ENCODE results near the gene SHISA5.
A peak's percentile ranks its signal among the peaks of the same experiment; 100 is the strongest.
"Not testable (repeated sequence)": the region's sequence is repeated elsewhere in the genome, so short reads cannot be mapped to it uniquely, and the experiment has no call there.

The SHISA5 gene

GRCh38 chr3:48477959-48478520 is 25.9 kb downstream of the SHISA5 start:
- DNase-seq (ENCODE audit: low read depth, low spot score) = no peak

DNA sequence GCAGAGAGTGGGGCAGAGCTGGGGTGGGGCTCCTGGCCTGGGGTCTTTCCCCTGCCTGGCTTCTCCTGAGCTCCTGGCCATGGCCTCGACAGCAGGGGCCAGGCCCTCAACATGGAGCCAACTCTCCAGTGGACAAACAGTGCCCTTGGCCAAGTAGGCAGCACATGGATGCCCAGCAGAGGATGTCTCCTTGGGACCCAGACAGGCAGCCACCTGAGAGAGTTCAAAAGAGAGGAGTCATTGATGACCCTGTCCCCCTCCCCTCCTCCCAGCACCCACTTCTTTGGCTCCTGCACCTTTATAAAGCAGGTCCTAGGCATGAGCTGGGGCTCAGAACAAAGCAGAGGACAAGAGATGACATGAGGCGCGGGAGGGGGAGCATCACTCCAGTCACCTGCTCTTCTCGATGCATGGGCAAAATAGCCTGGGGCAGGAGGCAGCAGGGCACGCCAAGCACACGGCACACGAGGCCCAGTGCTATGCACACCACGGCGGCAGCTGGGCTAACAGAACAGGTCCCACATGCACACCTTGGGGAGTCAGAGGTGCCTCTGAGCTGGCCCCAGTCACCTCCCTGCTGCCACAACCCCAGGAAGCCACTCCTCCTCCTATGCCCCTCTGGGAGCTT is 27.4 kb downstream of the SHISA5 start:
- no peak for DNase-seq (ENCODE audit: low read depth, low spot score)

DNA sequence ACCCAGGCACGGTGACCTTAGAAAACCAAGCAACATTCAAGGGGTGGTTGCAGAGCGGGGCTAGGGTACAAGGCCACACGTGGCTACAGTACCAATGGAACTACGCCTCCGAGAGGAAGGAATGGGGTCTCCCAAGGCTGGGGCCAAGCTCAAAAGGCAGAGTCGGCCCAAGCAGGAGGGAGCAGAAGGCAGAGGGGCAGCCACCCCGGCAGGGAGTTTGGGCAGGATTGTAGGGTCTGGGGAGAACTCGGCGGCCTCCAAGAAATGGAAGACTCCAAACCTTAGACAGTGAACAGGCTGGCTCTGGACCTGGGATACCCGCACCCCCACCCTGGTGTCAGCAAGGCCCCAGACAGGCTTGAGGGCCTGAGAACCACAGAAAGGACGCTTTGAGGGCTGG is 28.8 kb downstream of the SHISA5 start:
- DNase-seq (ENCODE audit: low read depth, low spot score) = no peak

GRCh38 chr3:48474619-48475018 is 29.4 kb downstream of the SHISA5 start:
- peak; percentile 100 for DNase-seq (ENCODE audit: low read depth, low spot score)

- not testable (repeated sequence) for DNase-seq (ENCODE audit: low read depth, low spot score)
These were observed 29.9 kb downstream of the SHISA5 start for GRCh38 chr3:48474031-48474430.

DNA sequence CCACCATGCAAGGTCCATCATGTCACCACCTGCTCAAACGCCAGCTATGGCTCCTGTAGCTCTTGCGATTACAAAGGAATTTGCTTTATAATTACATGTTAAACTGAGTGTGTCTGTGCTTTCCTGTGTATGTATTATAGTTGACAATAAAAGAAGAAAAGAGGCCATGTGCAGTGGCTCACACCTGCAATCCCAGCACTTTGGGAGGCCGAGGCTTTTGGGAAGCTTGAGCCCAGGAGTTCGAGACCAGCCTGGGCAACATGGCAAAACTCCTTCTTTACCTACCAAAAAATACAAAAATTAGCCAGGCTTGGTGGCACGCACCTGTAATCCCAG is 30.4 kb downstream of the SHISA5 start:
- no peak for DNase-seq (ENCODE audit: low read depth, low spot score)

DNA sequence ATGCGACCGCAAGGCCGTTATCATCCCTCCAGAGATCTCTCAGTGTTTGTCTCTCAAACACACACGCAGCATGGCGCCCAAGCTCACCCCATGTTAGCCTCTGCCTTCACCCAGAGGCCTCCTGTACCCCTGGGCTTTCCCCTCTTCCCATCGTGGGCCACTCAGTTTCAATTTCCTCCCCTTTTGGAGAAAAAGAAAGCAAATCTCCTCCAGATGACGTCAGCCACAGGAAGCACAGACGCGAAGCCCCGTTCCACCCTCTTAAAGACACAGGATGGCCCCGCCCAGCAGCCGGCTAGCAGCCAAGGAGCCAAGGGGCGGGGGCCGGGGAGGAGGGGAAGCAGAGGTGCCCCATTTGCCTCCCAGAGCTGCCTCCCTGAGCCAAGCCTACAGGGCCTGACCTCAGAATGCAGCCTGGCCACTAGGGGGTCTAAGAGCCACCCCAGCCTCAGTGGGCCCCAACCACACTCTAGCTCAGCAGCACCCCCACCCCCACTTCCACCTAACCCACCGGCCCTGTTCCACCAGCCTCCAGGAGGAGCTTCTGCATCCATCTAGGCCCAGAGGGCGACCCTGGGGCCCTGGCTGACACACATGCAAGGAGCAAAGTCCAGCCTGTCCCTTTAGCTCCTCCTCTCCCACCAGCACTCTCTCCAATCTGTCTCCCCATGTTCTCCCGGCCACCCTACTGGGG is 30.9 kb downstream of the SHISA5 start:
- DNase-seq (ENCODE audit: low read depth, low spot score) = peak; percentile 86

- no peak for DNase-seq (ENCODE audit: low read depth, low spot score)
These were observed 31.4 kb downstream of the SHISA5 start for GRCh38 chr3:48472673-48472922.

- DNase-seq (ENCODE audit: low read depth, low spot score) = no peak
These were observed 33.7 kb downstream of the SHISA5 start for GRCh38 chr3:48470286-48470685.

DNA sequence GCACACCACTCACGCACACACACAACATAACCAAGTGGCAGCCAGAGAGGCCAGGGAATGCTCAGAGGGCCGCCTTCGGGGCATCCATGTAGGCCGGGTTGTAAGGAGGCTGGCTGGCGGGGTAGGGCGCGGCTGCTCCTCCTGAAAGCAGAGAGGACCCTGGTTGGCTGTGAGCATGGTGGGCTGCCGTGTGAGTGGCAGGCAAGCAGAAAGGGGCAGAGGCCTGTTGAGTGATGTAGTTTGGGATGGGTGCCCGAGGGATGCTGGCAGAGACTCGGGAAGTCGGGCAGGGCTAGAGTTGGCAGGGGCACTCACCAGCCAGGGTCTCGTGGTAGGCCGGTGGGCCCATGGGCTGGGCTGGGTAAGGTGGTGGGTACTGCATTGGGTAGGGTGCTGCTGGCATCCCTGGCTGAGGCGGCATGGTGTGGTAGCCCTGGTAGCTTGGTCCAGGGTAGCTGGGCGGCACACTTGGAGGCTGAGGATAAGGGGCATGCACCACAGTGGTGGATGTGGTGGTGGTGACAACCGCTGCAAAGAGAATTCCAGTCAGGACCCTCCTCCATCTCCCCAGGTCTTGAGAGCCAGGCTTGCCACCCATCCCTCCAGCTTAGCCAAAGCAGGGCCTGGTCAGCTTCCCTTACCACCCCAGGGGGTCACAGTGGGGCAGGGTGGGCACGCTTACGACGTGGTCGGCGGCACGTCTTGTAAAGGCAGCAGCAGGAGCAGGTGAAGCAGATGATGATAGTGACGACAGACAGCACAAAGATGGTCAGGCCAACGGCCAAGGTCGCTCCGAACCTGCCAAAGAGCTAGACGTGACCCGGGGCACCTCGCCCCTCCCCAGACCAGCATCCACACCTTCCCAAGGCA is 34.7 kb downstream of the SHISA5 start:
- no peak for DNase-seq (ENCODE audit: low read depth, low spot score)

DNA sequence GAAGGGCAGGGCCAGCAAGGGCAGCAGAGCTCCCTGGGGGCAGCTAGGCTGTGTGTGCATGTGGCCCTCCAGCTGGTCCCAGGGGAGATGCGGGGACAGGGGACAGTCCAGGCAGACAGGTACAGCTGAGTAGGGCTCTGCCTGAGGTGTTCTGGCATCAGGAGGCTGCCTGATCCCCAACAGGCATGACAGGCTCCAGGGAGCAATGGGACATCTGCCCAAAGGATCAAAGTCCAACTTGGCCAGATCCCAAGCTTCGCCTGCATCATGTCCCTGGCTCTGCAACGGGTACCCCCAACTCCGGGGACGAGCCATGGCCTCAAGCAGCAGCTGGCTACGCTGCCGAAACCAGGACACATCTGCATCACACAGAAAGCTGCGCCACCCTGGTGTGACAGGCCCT is 35.6 kb downstream of the SHISA5 start:
- no peak for DNase-seq (ENCODE audit: low read depth, low spot score)

DNA sequence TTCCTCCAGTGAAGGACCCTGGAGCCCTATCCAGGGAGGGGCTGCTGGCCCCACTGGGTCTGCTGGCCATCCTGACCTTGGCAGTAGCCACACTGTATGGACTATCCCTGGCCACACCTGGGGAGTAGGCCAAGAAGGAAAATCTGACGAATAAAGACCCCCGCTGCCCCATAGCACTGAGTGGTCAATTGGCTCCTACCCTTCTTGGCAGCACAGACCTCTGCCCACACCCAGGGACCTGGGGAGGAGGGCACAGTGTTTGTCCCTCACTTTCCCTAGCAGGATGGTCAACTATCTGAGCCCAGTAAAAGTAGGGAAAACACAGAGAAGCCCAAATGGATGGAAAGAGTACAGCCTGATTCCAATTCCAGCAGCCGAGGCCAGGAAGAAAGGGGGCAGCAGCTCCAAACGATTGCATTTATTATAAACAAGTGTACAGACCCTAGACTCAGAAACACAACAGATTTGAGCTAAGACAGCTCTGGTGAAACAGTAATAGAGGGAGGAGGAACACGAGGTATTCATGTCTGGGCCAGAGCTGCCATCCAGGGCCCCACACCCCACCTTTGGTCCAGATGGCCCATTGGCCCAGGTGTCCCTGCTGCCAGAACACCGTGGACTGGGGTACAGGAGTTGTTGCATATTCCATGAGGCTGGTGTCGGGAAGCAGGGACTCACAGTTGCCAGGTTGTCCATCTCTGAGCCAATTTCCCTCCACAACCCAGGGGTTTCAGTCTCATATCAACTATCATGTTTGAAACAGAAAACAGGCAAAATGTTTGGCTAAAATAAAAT is 36.3 kb downstream of the SHISA5 start:
- no peak for DNase-seq (ENCODE audit: low read depth, low spot score)

- DNase-seq (ENCODE audit: low read depth, low spot score) = no peak
These were observed 36.9 kb downstream of the SHISA5 start for GRCh38 chr3:48467110-48467454.

GRCh38 chr3:48466386-48467109 is 37.4 kb downstream of the SHISA5 start:
- DNase-seq (ENCODE audit: low read depth, low spot score) = no peak

DNA sequence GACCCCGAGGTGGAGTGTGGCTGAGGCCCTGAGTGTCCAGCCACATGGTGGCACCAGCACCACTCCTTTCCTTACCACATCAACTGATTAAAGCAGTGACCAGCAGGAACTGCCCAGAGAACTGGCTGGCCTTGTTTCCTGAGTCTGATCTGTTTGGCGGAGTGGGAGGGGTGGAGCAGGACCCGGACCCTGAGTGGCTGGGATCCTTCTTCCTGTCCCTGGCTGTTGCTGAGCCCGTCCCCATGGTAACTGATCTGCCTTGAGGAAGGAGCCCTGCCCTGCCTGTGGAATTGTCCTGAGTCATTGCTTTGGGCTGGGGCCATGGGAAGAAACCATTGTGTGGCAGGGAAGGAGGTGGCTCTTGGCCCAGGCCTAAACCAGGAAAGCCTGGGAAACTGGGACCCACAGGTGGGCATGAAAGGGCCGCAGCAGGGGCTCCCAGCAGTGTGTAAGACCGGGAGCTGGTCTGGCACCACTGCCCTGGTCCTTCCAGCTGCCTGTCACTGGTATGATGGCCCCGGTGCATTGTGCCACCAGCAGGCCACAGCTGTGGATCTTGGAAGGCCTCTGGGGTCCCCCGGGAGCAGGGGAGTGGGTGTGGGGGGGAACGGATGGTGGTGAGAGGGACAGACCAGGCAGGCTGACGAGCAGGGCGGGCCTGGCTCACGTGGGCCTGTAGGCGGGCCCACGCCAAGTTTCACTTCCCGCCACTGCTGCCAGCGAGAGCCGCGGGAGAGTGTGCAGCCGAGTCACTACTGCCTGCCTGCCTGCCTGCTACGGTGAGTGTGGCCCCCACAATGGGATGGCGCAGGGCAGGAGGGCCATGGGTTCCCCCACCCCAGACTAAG is 38.2 kb downstream of the SHISA5 start:
- peak; percentile 97 for DNase-seq (ENCODE audit: low read depth, low spot score)

DNA sequence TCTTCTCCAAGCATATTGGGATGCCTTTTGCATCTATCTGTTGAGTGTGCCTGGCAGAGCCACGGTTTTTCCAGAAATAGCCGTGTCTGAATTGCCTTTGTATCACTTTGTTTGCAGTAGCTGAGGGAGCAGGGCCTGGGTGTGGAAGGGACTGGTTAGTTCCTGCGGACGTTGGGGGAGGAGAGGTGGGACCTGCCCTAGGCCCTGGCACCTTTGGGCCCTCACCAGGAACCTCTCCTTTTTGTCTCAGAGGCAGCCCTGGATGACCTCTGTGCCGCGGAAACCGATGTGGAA is 38.8 kb downstream of the SHISA5 start:
- no peak for DNase-seq (ENCODE audit: low read depth, low spot score)

GRCh38 chr3:48464713-48465221 is 39.2 kb downstream of the SHISA5 start:
- DNase-seq (ENCODE audit: low read depth, low spot score) = no peak

DNA sequence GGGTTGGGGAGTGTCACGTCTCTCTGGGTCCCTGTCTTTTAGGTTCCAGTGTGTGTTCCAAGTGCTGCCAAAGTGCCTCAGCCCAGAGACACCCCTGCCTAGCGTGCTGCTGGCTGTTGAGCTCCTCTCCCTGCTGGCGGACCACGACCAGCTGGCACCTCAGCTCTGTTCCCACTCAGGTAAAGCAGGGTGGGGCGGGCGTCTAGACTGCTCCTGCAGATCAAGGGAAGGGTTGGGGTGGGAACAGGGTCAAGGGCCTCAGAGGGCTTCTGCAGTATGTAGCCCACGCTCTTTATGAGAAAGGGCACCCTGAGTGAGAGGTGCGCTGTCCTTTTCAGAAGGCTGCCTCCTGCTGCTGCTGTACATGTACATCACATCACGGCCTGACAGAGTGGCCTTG is 40.3 kb downstream of the SHISA5 start:
- DNase-seq (ENCODE audit: low read depth, low spot score) = no peak

DNA sequence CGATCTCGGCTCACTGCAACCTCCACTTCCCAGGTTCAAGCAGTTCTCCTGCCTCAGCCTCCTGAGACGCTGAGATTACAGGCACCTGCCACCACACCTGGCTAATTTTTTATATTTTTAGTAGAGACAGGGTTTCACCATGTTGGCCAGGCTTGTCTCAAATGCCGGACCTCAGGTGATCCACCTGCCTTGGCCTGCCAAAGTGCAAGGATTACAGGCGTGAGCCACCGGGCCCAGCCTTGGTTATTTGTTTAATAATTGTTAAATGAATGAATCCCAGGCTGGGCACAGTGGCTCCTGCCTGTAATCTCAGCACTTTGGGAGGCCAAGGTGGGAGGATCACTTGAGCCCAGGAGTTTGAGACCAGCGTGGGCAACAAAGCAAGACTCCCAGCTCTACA is 42.2 kb downstream of the SHISA5 start:
- not testable (repeated sequence) for DNase-seq (ENCODE audit: low read depth, low spot score)

DNA sequence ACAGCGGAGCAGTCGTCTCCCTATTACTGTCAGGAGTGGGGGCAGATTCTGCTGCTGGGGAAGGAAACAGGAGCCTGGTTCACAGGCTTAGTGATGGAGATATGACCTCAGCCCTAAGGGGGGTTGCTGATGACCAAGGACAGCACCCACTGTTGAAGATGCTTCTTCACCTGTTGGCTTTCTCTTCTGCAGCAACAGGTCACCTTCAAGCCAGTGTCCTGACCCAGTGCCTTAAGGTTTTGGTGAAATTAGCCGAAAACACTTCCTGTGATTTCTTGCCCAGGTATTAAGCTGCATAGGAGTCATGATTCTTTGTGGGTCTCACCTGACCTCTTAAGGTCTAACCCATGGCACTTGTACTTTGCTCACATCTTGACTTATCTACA is 43.5 kb downstream of the SHISA5 start:
- DNase-seq (ENCODE audit: low read depth, low spot score) = no peak

Data from iPS DF 19.7 (cell line).